Pancreas (tissue), 10 donors: ENCODE data around the gene LRRC3. TPM values are rescaled to one million over a fixed set of nuclear protein-coding genes. Genes with fewer than 3 reads are reported as not detected.

Source experiments
- ATAC-seq, 4 donors: fragments of 200-7000 bp; cut with Tn5 transposase; one replicate each; pipeline versions ENCODE4 v1.8.0 to v1.9.1; 2020; ENCODE audit warnings: mild to moderate bottlenecking in 4 of 4, moderate library complexity in 4 of 4
- DNase-seq, 6 donors: peaks; one replicate each; pipeline ENCODE4 v3.0.0-alpha.2; 2020
- FAIRE-seq: peaks from 2 replicates; lab custom pipeline; 2012; peaks lifted over from hg19 to GRCh38; lab: Jason Lieb, UNC
- H3K27ac ChIP-seq, 4 donors: fragments of 200-600 bp; sonication (generic); 1 replicate in 3 of 4; 2 replicates in 1 of 4; pipeline versions ENCODE4 v1.5.0 to v1.8.0; 2020
- H3K27me3 ChIP-seq, 4 donors: fragments of 200-600 bp; one replicate each; pipeline ENCODE4 v1.8.0; 2021
- H3K36me3 ChIP-seq, 3 donors: fragments of 200-600 bp; sonication (generic) in 1 of 3; one replicate each; pipeline versions ENCODE4 v1.5.0 to v1.8.0; 2020 to 2021
- H3K4me1 ChIP-seq, 3 donors: fragments of 200-600 bp; one replicate each; pipeline ENCODE4 v1.8.0; 2021
- H3K4me3 ChIP-seq, 4 donors: fragments of 200-600 bp; sonication (generic) in 2 of 4; one replicate each; pipeline versions ENCODE4 v1.5.0 to v1.8.0; 2020 to 2021
- H3K9me3 ChIP-seq, 4 donors: fragments of 200-600 bp; one replicate each; pipeline ENCODE4 v1.8.0; 2021
- WGBS, 2 donors: extraction: QIAGEN DNeasy Blood & Tissue Kit; methylation state at CpG; one replicate each; pipeline ENCODE4 v1.1.7; 2013; 5-methylcytosine and 5-hydroxymethylcytosine counted together
- intact Hi-C, 3 donors: fragments of 100-400 bp; cut with DNase I; formaldehyde crosslinking; loops; one replicate each; pipeline versions ENCODE4 v1.11.1 to v1.14.2; 2022
- polyA plus RNA-seq, 2 donors: library from polyadenylated mRNA; stranded (reverse); fragments of 200-250 nt; gene quantifications; one replicate each; pipeline ENCODE4 v1.2.3, GENCODE V29; 2013
- total RNA-seq, 6 donors: library from RNA; stranded (reverse); fragmentation: NEBNext Ultra II Directional in 4 of 6; extraction: Animal tissue kit (Norgen Biotek cat#: 25700) in 4 of 6; gene quantifications; one replicate each; pipeline versions ENCODE4 v1.2.1 to v1.2.4, GENCODE V29; 2021 to 2023
- TF ChIP-seq, protein P1 (sequence below), 4 donors: fragments of 200-600 bp; sonication (generic) in 3 of 4; IDR thresholded peaks; one replicate each; pipeline versions ENCODE4 v1.5.0 to v1.8.0; 2021; ENCODE audit warnings: antibody characterized with exemption in 4 of 4
- donor health status: healthy with polysubstance abuse.
- donor health status: DM: no; HTN: no; CAD: no; lungs with moderate emphysema.
- donor health status: DM: no; HTN: no; CAD: no.
- donor health status: control.
- donor health status: control.
- donor health status: Bipolar disorder and iron deficiency.
- donor health status: DM: yes; HTN: yes; CAD: no.
- donor health status: DM: no; HTN: no; CAD: no.
- donor health status: DM: no; HTN: no; CAD: no.
- donor health status: DM: yes; HTN: yes; CAD: no.

Gene LRRC3
- total and polyA plus RNA-seq, 8 donors: 0.35 to 1.7 (median 0.47) TPM

GRCh38 chr21:44436111-44436611 lies 19.1 kb upstream of the LRRC3 start:
- DNase-seq: peak in 2 of 6 donors; percentile 9 to 45
- whole genome bisulfite sequencing, 2 donors: 72 to 80% methylated on average over 13 of the region's 13 CpGs
- ATAC-seq: no peak

GRCh38 chr21:44436958-44437357 lies 18.4 kb upstream of the LRRC3 start:
- Histone ChIP-seq H3K4me3 (no peak overlapping the region), H3K4me1 (no peaks in the 10 kb centered on the region), H3K9me3 (no peaks in the 10 kb centered on the region), H3K27me3 (no peaks in the 10 kb centered on the region), H3K27ac (no peak overlapping the region), H3K36me3 (no peaks in the 10 kb centered on the region)
- 84% methylated on average over 18 of the region's 18 CpGs for WGBS, 2 donors
- FAIRE-seq: no peak
- TF ChIP-seq, protein P1, sequence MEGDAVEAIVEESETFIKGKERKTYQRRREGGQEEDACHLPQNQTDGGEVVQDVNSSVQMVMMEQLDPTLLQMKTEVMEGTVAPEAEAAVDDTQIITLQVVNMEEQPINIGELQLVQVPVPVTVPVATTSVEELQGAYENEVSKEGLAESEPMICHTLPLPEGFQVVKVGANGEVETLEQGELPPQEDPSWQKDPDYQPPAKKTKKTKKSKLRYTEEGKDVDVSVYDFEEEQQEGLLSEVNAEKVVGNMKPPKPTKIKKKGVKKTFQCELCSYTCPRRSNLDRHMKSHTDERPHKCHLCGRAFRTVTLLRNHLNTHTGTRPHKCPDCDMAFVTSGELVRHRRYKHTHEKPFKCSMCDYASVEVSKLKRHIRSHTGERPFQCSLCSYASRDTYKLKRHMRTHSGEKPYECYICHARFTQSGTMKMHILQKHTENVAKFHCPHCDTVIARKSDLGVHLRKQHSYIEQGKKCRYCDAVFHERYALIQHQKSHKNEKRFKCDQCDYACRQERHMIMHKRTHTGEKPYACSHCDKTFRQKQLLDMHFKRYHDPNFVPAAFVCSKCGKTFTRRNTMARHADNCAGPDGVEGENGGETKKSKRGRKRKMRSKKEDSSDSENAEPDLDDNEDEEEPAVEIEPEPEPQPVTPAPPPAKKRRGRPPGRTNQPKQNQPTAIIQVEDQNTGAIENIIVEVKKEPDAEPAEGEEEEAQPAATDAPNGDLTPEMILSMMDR (IDR thresholded peaks at IDR 0.05): no peak
- intact Hi-C loops: no loop called here
- ATAC-seq: no peak
- peak in 2 of 6 donors; percentile 11 to 44 for DNase-seq

More at GRCh38 chr21:44436111-44436611, 19.1 kb upstream of the LRRC3 start:
- TF ChIP-seq, protein P1 (IDR thresholded peaks at IDR 0.05): no peak
- H3K9me3 ChIP-seq: no peaks in the 10 kb centered on the region
- FAIRE-seq: no peak
- H3K4me1 ChIP-seq: no peaks in the 10 kb centered on the region
- H3K4me3 ChIP-seq: no peak overlapping the region
- no peaks in the 10 kb centered on the region for H3K27me3 ChIP-seq
- intact Hi-C loops: no loop called here
- no peak overlapping the region for H3K27ac ChIP-seq
- no peaks in the 10 kb centered on the region for H3K36me3 ChIP-seq

DNA sequence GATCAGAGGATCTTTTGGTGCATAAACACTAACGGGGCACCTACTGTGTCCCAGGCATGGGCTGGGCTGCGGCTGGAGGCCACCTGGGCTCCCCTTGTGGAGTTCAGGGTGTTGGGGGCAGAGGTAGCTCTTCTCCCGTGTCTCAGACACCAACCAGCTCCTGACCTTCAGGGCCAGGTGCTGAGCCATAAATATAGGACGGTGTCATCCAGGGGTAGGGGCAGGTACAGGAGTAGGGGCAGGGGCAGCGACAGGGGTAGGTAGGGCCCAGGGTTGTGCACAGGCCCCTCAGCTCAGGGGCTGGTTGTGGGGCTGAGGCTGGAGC lies 18.0 kb upstream of the LRRC3 start:
- intact Hi-C loops: no loop called here
- Histone ChIP-seq H3K36me3 (no peaks in the 10 kb centered on the region), H3K27ac (no peak overlapping the region), H3K9me3 (no peaks in the 10 kb centered on the region), H3K4me3 (no peak overlapping the region), H3K27me3 (no peaks in the 10 kb centered on the region), H3K4me1 (no peaks in the 10 kb centered on the region)
- peak in 1 of 6 donors; percentile 8 for DNase-seq
- no peak for FAIRE-seq
- 84 to 91% methylated on average over 5 of the region's 5 CpGs for WGBS, 2 donors
- ATAC-seq: no peak
- TF ChIP-seq, protein P1 (IDR thresholded peaks at IDR 0.05): no peak

DNA sequence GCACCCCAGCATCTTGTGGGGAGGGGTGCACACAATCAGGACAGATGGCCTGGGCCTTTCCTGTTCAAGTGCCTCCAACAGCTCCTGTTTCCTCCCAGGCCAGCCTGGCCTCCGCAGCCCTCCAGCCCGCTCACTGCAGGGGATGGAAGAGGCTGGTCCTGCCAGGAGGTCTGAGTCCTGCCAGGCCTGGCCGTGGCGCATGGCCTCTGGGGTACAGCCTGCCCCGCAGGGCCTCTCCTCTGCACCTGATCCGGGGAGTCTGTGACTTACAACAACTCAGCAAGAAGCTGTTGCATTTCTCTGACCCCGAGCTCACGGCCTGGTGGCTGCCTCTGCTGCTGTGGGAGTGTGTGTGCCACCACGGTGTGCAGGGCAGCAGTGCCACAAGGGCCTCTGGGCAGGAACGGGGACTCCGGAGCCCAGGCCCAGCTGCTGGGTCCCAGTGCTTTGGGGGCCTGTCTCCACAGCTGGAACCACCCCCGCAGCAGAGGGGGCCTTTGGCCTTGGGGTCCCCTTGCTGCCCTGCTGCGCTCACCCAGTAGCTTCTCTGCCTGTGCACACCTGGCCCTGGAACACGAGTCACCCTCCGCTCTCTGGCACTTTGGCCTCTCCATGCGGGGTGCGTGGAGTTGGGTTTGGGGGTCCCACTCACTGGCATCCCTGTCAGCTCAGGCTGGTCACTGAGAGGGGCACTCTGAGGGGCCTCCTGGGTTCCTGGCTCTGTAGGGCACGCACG lies 17.4 kb upstream of the LRRC3 start:
- ATAC-seq (no peak), DNase-seq (peak in 3 of 6 donors; percentile 7 to 66 (median 55)), FAIRE-seq (no peak)
- H3K36me3 ChIP-seq: no peaks in the 10 kb centered on the region
- H3K4me3 ChIP-seq: no peak overlapping the region
- H3K27ac ChIP-seq: no peak overlapping the region
- no peaks in the 10 kb centered on the region for H3K9me3 ChIP-seq
- intact Hi-C loops: no loop called here
- no peaks in the 10 kb centered on the region for H3K27me3 ChIP-seq
- TF ChIP-seq, protein P1 (IDR thresholded peaks at IDR 0.05): no peak
- no peaks in the 10 kb centered on the region for H3K4me1 ChIP-seq
- WGBS, 2 donors: 90 to 95% methylated on average over 19 of the region's 19 CpGs
